ENCODE data around the gene ZDHHC14.

GRCh38 chr6:157679605-157680580, 298.9 kb downstream of the ZDHHC14 start:
- TF ChIP-seq CTCF (conservative IDR thresholded peaks at IDR 0.05; ENCODE audit: low read depth in 2 of 2): no peak
- TF ChIP-seq EZH2 (IDR thresholded peaks at IDR 0.05; ENCODE audit: low read depth, unreplicated experiment): no peak
- no peak for TF ChIP-seq CREB1 (CRISPR knock-in tag; IDR thresholded peaks at IDR 0.05; ENCODE audit: low read depth)
- TF ChIP-seq POLR2AphosphoS5 (IDR thresholded peaks at IDR 0.05; ENCODE audit: low read depth): no peak
- no peak for TF ChIP-seq REST (IDR thresholded peaks at IDR 0.05; ENCODE audit: unreplicated experiment)
- no peak for TF ChIP-seq EZH2phosphoT487 (IDR thresholded peaks at IDR 0.05; ENCODE audit: unreplicated experiment)
- TF ChIP-seq NANOG (IDR thresholded peaks at IDR 0.05; ENCODE audit: borderline replicate concordance): no peak
- TF ChIP-seq STAT1 (IDR thresholded peaks at IDR 0.05; ENCODE audit: unreplicated experiment): no peak
- TF ChIP-seq ZNF462 (CRISPR knock-in tag; IDR thresholded peaks at IDR 0.05): no peak
